Transverse colon (tissue), 4 donors: ENCODE results near the gene ZNF165. TPM values are rescaled to one million over a fixed set of nuclear protein-coding genes. Genes with fewer than 3 reads are reported as not detected.
A peak's percentile ranks its signal among the peaks of the same experiment; 100 is the strongest.

ENCODE experiments used
- DNase-seq: peaks from one replicate; pipeline ENCODE4 v3.0.0-alpha.2; 2019
- H3K27ac ChIP-seq, 4 donors: fragments of 200-600 bp; sonication (generic); 2 replicates each; pipeline ENCODE4 v1.5.1; 2016 to 2018; ENCODE audit warnings: inconsistent platforms in 4 of 4
- H3K27me3 ChIP-seq: fragments of 200-600 bp; sonication (generic); 2 replicates; pipeline ENCODE4 v1.5.1; 2017; ENCODE audit warnings: inconsistent platforms
- H3K36me3 ChIP-seq, 4 donors: fragments of 200-600 bp; sonication (generic); 2 replicates each; pipeline ENCODE4 v1.5.1; 2017 to 2019; ENCODE audit warnings: inconsistent platforms in 4 of 4
- H3K4me1 ChIP-seq, 4 donors: fragments of 200-600 bp; sonication (generic); 2 replicates each; pipeline ENCODE4 v1.5.1; 2017 to 2020; ENCODE audit warnings: inconsistent platforms in 4 of 4
- H3K4me3 ChIP-seq, 4 donors: fragments of 200-600 bp; sonication (generic); 1 replicate in 1 of 4; 2 replicates in 3 of 4; pipeline versions ENCODE4 v1.5.1 to v1.6.1; 2017 to 2019; ENCODE audit warnings: inconsistent platforms in 4 of 4
- H3K9me3 ChIP-seq, 2 donors: fragments of 200-600 bp; sonication (generic); 2 replicates each; pipeline ENCODE4 v1.5.1; 2017 to 2019; ENCODE audit warnings: inconsistent platforms in 2 of 2
- EP300 ChIP-seq: sonication (generic); formaldehyde crosslinking; IDR thresholded peaks from one replicate; pipeline ENCODE4 v1.6.1; 2017; ENCODE audit warnings: antibody characterized with exemption, low read depth
- POLR2A ChIP-seq: fragments of 450-650 bp; IDR thresholded peaks from one replicate; pipeline ENCODE4 v1.6.1; 2016; ENCODE audit warnings: antibody characterized with exemption, mild to moderate bottlenecking, moderate library complexity
- POLR2AphosphoS5 ChIP-seq, 3 donors: sonication (generic); formaldehyde crosslinking; IDR thresholded peaks; one replicate each; pipeline ENCODE4 v1.6.1; 2016; ENCODE audit warnings: antibody characterized with exemption in 3 of 3
- WGBS, 2 donors: methylation state at CpG; one replicate each; pipeline ENCODE4 v1.1.5; 2018; ENCODE audit warnings: low coverage in 1 of 2; 5-methylcytosine and 5-hydroxymethylcytosine counted together
- in situ Hi-C, 4 donors: fragments of 200-750 bp; cut with MboI; loops; one replicate each; pipeline versions ENCODE4 v1.15.0 to v1.15.1; 2017; ENCODE audit warnings: low sequenced_read_pairs in 3 of 4, low pct_ligation_motif_present in 1 of 4, low pct_unique_long_range_greater_than_20kb in 1 of 4
- intact Hi-C: fragments of 100-400 bp; cut with DNase I; formaldehyde crosslinking; loops from one replicate; pipeline ENCODE4 v1.15.1; 2023; ENCODE audit warnings: low total_unique reads
- total RNA-seq, 4 donors: library from RNA; depleted of rRNA; stranded (reverse); fragments of >200 nt; gene quantifications; one replicate each; pipeline ENCODE4 v1.1.0, GENCODE V29; 2016
- TF ChIP-seq, protein P1 (sequence below), 5 experiments: fragments of 200-600 bp in 3 of 5; fragments of 450-650 bp in 2 of 5; sonication (generic) in 3 of 5; IDR thresholded peaks; 1 replicate in 2 of 5; 2 replicates in 3 of 5; pipeline ENCODE4 v1.5.1; 2016 to 2017; ENCODE audit warnings: antibody characterized with exemption in 5 of 5, inconsistent platforms in 3 of 5, mild to moderate bottlenecking in 2 of 5, moderate library complexity in 1 of 5

ZNF165 gene
- total RNA-seq, 4 donors from 2014 or later: 1.1 to 20.1 (median 3.8) TPM

DNA sequence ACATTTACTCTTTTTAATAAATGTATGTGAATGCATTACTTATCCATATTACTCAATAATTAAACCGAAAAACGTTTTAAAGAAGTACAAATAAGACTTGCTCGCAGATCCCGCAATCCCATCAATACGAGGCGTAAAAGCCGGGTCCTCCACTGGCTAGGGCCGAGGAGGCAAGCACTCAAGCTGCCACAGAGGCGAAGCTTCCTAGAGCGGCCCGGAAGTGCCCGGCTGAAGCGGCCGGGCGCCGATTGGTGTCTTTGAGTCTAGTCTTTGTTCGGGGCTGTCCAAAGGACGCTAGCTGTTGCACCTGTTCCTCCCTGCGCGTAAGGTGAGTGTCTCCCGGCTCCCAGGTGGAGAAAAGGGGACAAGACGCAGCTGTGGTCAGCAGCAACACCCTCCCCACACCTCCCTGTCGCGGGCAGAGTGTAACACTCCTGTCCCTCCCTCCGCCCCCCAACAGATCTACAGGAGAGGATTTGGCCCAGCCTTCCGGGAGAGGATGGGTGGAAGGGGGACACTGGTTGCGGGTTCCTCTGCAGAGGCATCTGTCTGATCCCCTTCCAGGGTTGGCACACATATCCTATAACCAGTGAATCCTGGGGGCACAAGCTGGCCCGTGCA, 44.1 kb downstream of the ZNF165 start, which contains the start of gene ZSCAN16:
Gene ZSCAN16 (plus strand): TSS at position 260 of the 621 bp plus-strand sequence. CDS start 835 bp downstream, outside the sequence.
- peak; percentile 90 for DNase-seq
- in situ Hi-C loops (no loop called here), intact Hi-C loops (no loop called here)
- Histone ChIP-seq H3K9me3 (no peaks in the 10 kb centered on the region), H3K27ac (peak within 1 kb of the TSS; percentile 76 to 80 (median 77)), H3K4me1 (peaks cover 0 to 24% (median 15%) of the 10 kb centered on the region in 4 donors), H3K4me3 (peak within 1 kb of the TSS; percentile 33 to 63 (median 54)), H3K36me3 (peaks cover 0 to 19% (median 4%) of the 10 kb centered on the region in 4 donors), H3K27me3 (no peaks in the 10 kb centered on the region)
- 0% methylated on average over 24 of the region's 28 CpGs; no CpG with 5 or more reads in 1 of the 2 donors for WGBS, 2 donors
- peak; percentile 53 for TF ChIP-seq POLR2A
- TF ChIP-seq, protein P1, sequence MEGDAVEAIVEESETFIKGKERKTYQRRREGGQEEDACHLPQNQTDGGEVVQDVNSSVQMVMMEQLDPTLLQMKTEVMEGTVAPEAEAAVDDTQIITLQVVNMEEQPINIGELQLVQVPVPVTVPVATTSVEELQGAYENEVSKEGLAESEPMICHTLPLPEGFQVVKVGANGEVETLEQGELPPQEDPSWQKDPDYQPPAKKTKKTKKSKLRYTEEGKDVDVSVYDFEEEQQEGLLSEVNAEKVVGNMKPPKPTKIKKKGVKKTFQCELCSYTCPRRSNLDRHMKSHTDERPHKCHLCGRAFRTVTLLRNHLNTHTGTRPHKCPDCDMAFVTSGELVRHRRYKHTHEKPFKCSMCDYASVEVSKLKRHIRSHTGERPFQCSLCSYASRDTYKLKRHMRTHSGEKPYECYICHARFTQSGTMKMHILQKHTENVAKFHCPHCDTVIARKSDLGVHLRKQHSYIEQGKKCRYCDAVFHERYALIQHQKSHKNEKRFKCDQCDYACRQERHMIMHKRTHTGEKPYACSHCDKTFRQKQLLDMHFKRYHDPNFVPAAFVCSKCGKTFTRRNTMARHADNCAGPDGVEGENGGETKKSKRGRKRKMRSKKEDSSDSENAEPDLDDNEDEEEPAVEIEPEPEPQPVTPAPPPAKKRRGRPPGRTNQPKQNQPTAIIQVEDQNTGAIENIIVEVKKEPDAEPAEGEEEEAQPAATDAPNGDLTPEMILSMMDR (IDR thresholded peaks at IDR 0.05): no peak
- no peak for TF ChIP-seq EP300
- peak; percentile 30 to 74 (median 67) for TF ChIP-seq POLR2AphosphoS5 (IDR thresholded peaks at IDR 0.05)

DNA sequence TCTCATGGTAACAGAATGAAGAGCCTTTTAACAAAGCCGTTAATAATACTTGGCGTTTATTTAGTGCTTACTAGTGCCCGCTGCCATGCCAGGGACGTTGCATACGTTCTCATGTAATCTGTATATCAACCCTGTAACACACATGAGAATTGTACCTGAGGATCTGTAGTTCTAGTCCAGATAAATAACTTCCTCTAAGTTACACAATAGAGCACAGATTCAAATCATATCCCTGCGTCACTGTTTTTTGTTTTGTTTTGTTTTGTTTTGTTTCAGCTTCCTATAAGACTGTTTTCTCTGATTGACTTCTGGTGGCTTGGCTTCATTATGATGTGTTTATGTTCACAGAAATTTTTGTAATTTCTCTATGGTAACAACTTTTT, 44.6 kb downstream of the ZNF165 start:
- TF ChIP-seq, protein P1 (IDR thresholded peaks at IDR 0.05): no peak
- TF ChIP-seq POLR2AphosphoS5 (IDR thresholded peaks at IDR 0.05) (no peak), EP300 (no peak), POLR2A (no peak)
- no peaks in the 10 kb centered on the region for H3K9me3 ChIP-seq
- peak overlapping the region; percentile 76 to 80 (median 77) for H3K27ac ChIP-seq
- H3K36me3 ChIP-seq: peaks cover 0 to 22% (median 4%) of the 10 kb centered on the region in 4 donors
- intact Hi-C loops: no loop called here
- H3K4me3 ChIP-seq: peak overlapping the region; percentile 33 to 63 (median 54)
- H3K4me1 ChIP-seq: peaks cover 0 to 24% (median 15%) of the 10 kb centered on the region in 4 donors
- 3 to 21% methylated on average over 4 to 6 of the region's 6 CpGs for WGBS, 2 donors
- no peak for DNase-seq
- no peaks in the 10 kb centered on the region for H3K27me3 ChIP-seq
- in situ Hi-C loops: loop anchor here in 1 of 4 donors (25.0 kb wide), 1 partner anchor 237 kb away; no protein-coding TSS in a partner anchor

DNA sequence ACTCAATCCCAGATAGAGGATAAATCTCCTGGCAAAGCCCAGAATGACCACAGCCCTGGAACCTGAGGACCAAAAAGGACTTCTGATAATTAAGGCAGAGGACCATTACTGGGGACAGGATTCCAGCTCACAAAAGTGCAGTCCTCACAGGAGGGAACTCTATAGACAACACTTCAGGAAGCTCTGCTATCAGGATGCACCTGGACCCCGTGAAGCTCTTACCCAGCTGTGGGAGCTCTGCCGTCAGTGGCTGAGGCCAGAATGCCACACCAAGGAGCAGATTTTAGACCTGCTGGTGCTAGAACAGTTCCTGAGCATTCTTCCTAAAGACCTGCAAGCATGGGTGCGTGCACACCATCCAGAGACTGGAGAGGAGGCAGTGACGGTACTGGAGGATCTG, 45.0 kb downstream of the ZNF165 start:
- Histone ChIP-seq H3K9me3 (no peaks in the 10 kb centered on the region), H3K4me1 (peaks cover 0 to 24% (median 15%) of the 10 kb centered on the region in 4 donors), H3K36me3 (peaks cover 0 to 20% (median 4%) of the 10 kb centered on the region in 4 donors), H3K27me3 (no peaks in the 10 kb centered on the region), H3K4me3 (peak overlapping the region in 1 of 4 donors; percentile 63), H3K27ac (peak overlapping the region in 2 of 4 donors; percentile 76 to 78)
- TF ChIP-seq POLR2AphosphoS5 (IDR thresholded peaks at IDR 0.05) (no peak), EP300 (no peak), POLR2A (no peak)
- TF ChIP-seq, protein P1 (IDR thresholded peaks at IDR 0.05): no peak
- WGBS, 2 donors: 59 to 72% methylated on average over 2 to 4 of the region's 4 CpGs
- in situ Hi-C loops: loop anchor here in 1 of 4 donors (25.0 kb wide), 1 partner anchor 237 kb away; no protein-coding TSS in a partner anchor
- DNase-seq: no peak
- intact Hi-C loops: no loop called here

DNA sequence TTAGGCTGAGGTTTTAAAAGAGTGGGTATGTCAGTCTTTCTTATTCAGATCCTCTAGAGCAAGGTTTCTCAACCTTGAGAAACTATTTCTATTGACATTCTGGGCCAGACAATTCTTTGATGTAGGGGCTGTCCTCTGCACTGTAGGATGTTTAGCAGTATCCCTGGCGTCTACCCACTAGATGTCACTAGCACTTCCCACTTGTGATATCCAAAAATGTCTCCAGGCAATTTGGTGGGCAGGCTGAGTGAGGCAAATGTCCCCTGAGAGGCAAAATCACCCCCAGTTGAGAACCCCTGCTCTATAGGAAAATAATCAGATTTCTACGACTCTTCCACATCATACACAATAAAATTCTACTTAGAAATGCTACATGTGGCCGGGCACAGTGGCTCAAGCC, 53.6 kb downstream of the ZNF165 start:
- no peak overlapping the region for H3K27ac ChIP-seq
- no peak for TF ChIP-seq EP300
- TF ChIP-seq, protein P1 (IDR thresholded peaks at IDR 0.05): peak in 1 of 5 experiments; percentile 25

More for the DNA sequence above, 53.6 kb downstream of the ZNF165 start:
- DNase-seq: no peak
- Histone ChIP-seq H3K4me3 (no peak overlapping the region), H3K9me3 (no peaks in the 10 kb centered on the region), H3K4me1 (peaks cover 5 to 37% (median 13%) of the 10 kb centered on the region in 4 donors), H3K36me3 (peaks cover 0 to 11% (median 0%) of the 10 kb centered on the region in 4 donors), H3K27me3 (no peaks in the 10 kb centered on the region)
- WGBS, 2 donors: 44 to 51% methylated on average over 2 to 3 of the region's 3 CpGs
- intact Hi-C loops (loop anchor here (10.0 kb wide), 1 partner anchor 221 kb away; no protein-coding TSS in a partner anchor), in situ Hi-C loops (loop anchor here in 3 of 4 donors (10.0 to 25.0 kb wide), 2 partner anchors 221 to 228 kb away; no protein-coding TSS in a partner anchor)
